HCT116 (cell line): ENCODE results near the gene RNF166.

Experiments
- MAX ChIP-seq: IDR thresholded peaks from 2 replicates; pipeline ENCODE4 v1.6.1; 2012
- POLR2A ChIP-seq: IDR thresholded peaks from 2 replicates; pipeline ENCODE4 v1.7.0; 2011; ENCODE audit warnings: borderline replicate concordance; ENCODE audit not compliant: insufficient read depth, insufficient read length; ENCODE audit errors: extremely low read depth

- no peak for TF ChIP-seq POLR2A
- no peak for TF ChIP-seq MAX
These were observed 48.9 kb upstream of the RNF166 start for GRCh38 chr16:88754912-88755744.
